Esophagus (tissue), 2 donors: ENCODE results near the gene SLC47A2. TPM values are rescaled to one million over a fixed set of nuclear protein-coding genes. Genes with fewer than 3 reads are reported as not detected.

Source experiments
- H3K27ac ChIP-seq, 2 donors: one replicate each; pipeline ENCODE4 v1.5.1; 2013; ENCODE audit warnings: low read depth in 2 of 2, mild to moderate bottlenecking in 2 of 2, inconsistent platforms in 1 of 2, low read length in 1 of 2, moderate library complexity in 1 of 2
- H3K27me3 ChIP-seq, 2 donors: one replicate each; pipeline ENCODE4 v1.6.1; 2013; ENCODE audit warnings: low read length in 2 of 2, control low read depth in 1 of 2, mild to moderate bottlenecking in 1 of 2; ENCODE audit not compliant: insufficient read depth in 2 of 2, control insufficient read depth in 1 of 2
- H3K36me3 ChIP-seq, 2 donors: one replicate each; pipeline ENCODE4 v1.6.1; 2013; ENCODE audit warnings: low read length in 1 of 2; ENCODE audit not compliant: control insufficient read depth in 2 of 2, insufficient read depth in 2 of 2
- H3K4me1 ChIP-seq, 2 donors: one replicate each; pipeline ENCODE4 v1.6.1; 2013; ENCODE audit warnings: low read length in 1 of 2; ENCODE audit not compliant: control insufficient read depth in 2 of 2, insufficient read depth in 2 of 2
- H3K4me3 ChIP-seq, 2 donors: one replicate each; pipeline ENCODE4 v1.5.1; 2013; ENCODE audit warnings: low read length in 2 of 2, mild to moderate bottlenecking in 2 of 2, low read depth in 1 of 2, moderate library complexity in 1 of 2
- H3K9me3 ChIP-seq, 2 donors: one replicate each; pipeline ENCODE4 v1.6.1; 2013; ENCODE audit warnings: mild to moderate bottlenecking in 2 of 2, low read depth in 1 of 2, low read length in 1 of 2, moderate library complexity in 1 of 2; ENCODE audit not compliant: control insufficient read depth in 2 of 2, insufficient read depth in 1 of 2
- WGBS, 2 donors: extraction: QIAGEN DNeasy Blood & Tissue Kit; methylation state at CpG; one replicate each; pipeline ENCODE4 v1.1.7; 2013; 5-methylcytosine and 5-hydroxymethylcytosine counted together
- polyA plus RNA-seq, 2 donors: library from polyadenylated mRNA; stranded (reverse); fragments of 200-250 nt; gene quantifications; one replicate each; pipeline ENCODE4 v1.2.3, GENCODE V29; 2013
- donor health status: healthy with polysubstance abuse.
- donor health status: Bipolar disorder and iron deficiency.

The SLC47A2 gene
- polyA plus RNA-seq, 2 donors: 1.1 to 2.7 TPM

GRCh38 chr17:19756546-19756945 lies 40.2 kb upstream of the SLC47A2 start:
- 73 to 79% methylated on average over 10 of the region's 10 CpGs for WGBS, 2 donors

GRCh38 chr17:19755821-19756510 lies 39.6 kb upstream of the SLC47A2 start:
- Histone ChIP-seq H3K4me3 (no peak overlapping the region), H3K4me1 (peaks cover 0 to 9% of the 10 kb centered on the region in 2 donors), H3K9me3 (no peaks in the 10 kb centered on the region), H3K36me3 (no peaks in the 10 kb centered on the region), H3K27ac (no peak overlapping the region), H3K27me3 (no peaks in the 10 kb centered on the region)
- WGBS, 2 donors: 86 to 90% methylated on average over 11 of the region's 11 CpGs

More at GRCh38 chr17:19756546-19756945, 40.2 kb upstream of the SLC47A2 start:
- H3K4me1 ChIP-seq: peaks cover 0 to 8% of the 10 kb centered on the region in 2 donors
- H3K27me3 ChIP-seq: no peaks in the 10 kb centered on the region
- H3K4me3 ChIP-seq: no peak overlapping the region
- H3K36me3 ChIP-seq: no peaks in the 10 kb centered on the region
- H3K9me3 ChIP-seq: no peaks in the 10 kb centered on the region
- no peak overlapping the region for H3K27ac ChIP-seq

- peaks cover 0 to 14% of the 10 kb centered on the region in 2 donors for H3K4me1 ChIP-seq
- H3K27me3 ChIP-seq: no peaks in the 10 kb centered on the region
- H3K4me3 ChIP-seq: no peak overlapping the region
- no peaks in the 10 kb centered on the region for H3K36me3 ChIP-seq
- H3K27ac ChIP-seq: no peak overlapping the region
- 84 to 91% methylated on average over 6 of the region's 6 CpGs for WGBS, 2 donors
- H3K9me3 ChIP-seq: no peaks in the 10 kb centered on the region
Measured at GRCh38 chr17:19755392-19755791, 39.0 kb upstream of the SLC47A2 start.

- Histone ChIP-seq H3K27me3 (no peaks in the 10 kb centered on the region), H3K36me3 (no peaks in the 10 kb centered on the region), H3K4me3 (no peak overlapping the region), H3K4me1 (peaks cover 6 to 18% of the 10 kb centered on the region in 2 donors), H3K9me3 (no peaks in the 10 kb centered on the region), H3K27ac (peak overlapping the region; percentile 90)
- WGBS, 2 donors: 50 to 65% methylated on average over 12 of the region's 12 CpGs
Measured at GRCh38 chr17:19753661-19754463, 37.5 kb upstream of the SLC47A2 start.

- H3K4me1 ChIP-seq: peaks cover 11 to 20% of the 10 kb centered on the region in 2 donors
- no peaks in the 10 kb centered on the region for H3K36me3 ChIP-seq
- H3K4me3 ChIP-seq: no peak overlapping the region
- no peaks in the 10 kb centered on the region for H3K9me3 ChIP-seq
- 41 to 46% methylated on average over 12 of the region's 12 CpGs for WGBS, 2 donors
- peak overlapping the region; percentile 90 to 97 for H3K27ac ChIP-seq
- H3K27me3 ChIP-seq: no peaks in the 10 kb centered on the region
Measured at GRCh38 chr17:19753051-19753509, 36.7 kb upstream of the SLC47A2 start.

- Histone ChIP-seq H3K4me3 (no peak overlapping the region), H3K9me3 (no peaks in the 10 kb centered on the region), H3K27ac (peak overlapping the region; percentile 90 to 97), H3K36me3 (no peaks in the 10 kb centered on the region), H3K27me3 (no peaks in the 10 kb centered on the region), H3K4me1 (peaks cover 11 to 24% of the 10 kb centered on the region in 2 donors)
- WGBS, 2 donors: 53 to 59% methylated on average over 15 of the region's 15 CpGs
Measured at GRCh38 chr17:19752216-19753050, 36.0 kb upstream of the SLC47A2 start.

GRCh38 chr17:19750835-19751234 lies 34.5 kb upstream of the SLC47A2 start:
- H3K36me3 ChIP-seq: no peaks in the 10 kb centered on the region
- H3K4me1 ChIP-seq: peaks cover 11 to 30% of the 10 kb centered on the region in 2 donors
- WGBS, 2 donors: 57 to 92% methylated on average over 3 of the region's 3 CpGs
- no peaks in the 10 kb centered on the region for H3K27me3 ChIP-seq
- peak overlapping the region; percentile 80 to 94 for H3K27ac ChIP-seq
- no peak overlapping the region for H3K4me3 ChIP-seq
- H3K9me3 ChIP-seq: no peaks in the 10 kb centered on the region

GRCh38 chr17:19750020-19750572 lies 33.7 kb upstream of the SLC47A2 start:
- H3K4me1 ChIP-seq: peaks cover 12 to 36% of the 10 kb centered on the region in 2 donors
- no peaks in the 10 kb centered on the region for H3K36me3 ChIP-seq
- no peaks in the 10 kb centered on the region for H3K9me3 ChIP-seq
- peak overlapping the region; percentile 40 to 94 for H3K27ac ChIP-seq
- H3K4me3 ChIP-seq: no peak overlapping the region
- no peaks in the 10 kb centered on the region for H3K27me3 ChIP-seq
- 60 to 62% methylated on average over 9 of the region's 9 CpGs for WGBS, 2 donors

- 58 to 59% methylated on average over 13 of the region's 13 CpGs for WGBS, 2 donors
- peak overlapping the region in 1 of 2 donors; percentile 51 for H3K4me3 ChIP-seq
- H3K9me3 ChIP-seq: no peaks in the 10 kb centered on the region
- H3K27me3 ChIP-seq: no peaks in the 10 kb centered on the region
- peak overlapping the region; percentile 96 to 97 for H3K27ac ChIP-seq
- no peaks in the 10 kb centered on the region for H3K36me3 ChIP-seq
- H3K4me1 ChIP-seq: peaks cover 15 to 37% of the 10 kb centered on the region in 2 donors
Measured at GRCh38 chr17:19748807-19749193, 32.4 kb upstream of the SLC47A2 start.
